Esophagus squamous epithelium (tissue), 4 donors: ENCODE data around the gene CXCL11.

ENCODE experiments used
- POLR2A ChIP-seq, 4 donors: fragments of 450-650 bp; IDR thresholded peaks; one replicate each; pipeline ENCODE4 v1.6.1; 2017; ENCODE audit warnings: antibody characterized with exemption in 4 of 4, mild to moderate bottlenecking in 4 of 4, moderate library complexity in 3 of 4
- TF ChIP-seq, protein P1 (sequence below), 6 experiments: fragments of 450-650 bp in 4 of 6; fragments of 200-600 bp in 2 of 6; sonication (generic) in 2 of 6; IDR thresholded peaks; one replicate each; pipeline ENCODE4 v1.5.1; 2016 to 2019; ENCODE audit warnings: antibody characterized with exemption in 6 of 6, mild to moderate bottlenecking in 4 of 6, moderate library complexity in 4 of 6

DNA sequence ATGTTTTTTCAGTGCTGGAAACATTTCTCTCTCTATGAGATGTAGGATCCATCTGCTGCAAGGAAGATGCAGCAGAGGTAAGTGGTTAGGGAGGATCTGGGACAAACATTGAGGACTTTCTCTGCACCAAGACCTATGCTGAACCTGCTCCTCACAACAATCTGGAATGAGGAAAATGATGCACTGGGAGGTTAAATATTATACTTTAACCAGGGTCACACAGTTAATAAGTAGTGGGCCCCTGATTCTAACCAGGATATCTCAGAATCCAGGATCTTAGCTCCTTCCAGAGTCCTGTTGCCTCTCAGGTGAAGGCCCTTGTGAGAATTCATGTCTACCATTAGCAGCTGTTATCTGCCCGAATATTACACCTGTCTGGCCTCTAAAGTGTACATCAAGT is 35.6 kb downstream of the CXCL11 start:
- TF ChIP-seq, protein P1, sequence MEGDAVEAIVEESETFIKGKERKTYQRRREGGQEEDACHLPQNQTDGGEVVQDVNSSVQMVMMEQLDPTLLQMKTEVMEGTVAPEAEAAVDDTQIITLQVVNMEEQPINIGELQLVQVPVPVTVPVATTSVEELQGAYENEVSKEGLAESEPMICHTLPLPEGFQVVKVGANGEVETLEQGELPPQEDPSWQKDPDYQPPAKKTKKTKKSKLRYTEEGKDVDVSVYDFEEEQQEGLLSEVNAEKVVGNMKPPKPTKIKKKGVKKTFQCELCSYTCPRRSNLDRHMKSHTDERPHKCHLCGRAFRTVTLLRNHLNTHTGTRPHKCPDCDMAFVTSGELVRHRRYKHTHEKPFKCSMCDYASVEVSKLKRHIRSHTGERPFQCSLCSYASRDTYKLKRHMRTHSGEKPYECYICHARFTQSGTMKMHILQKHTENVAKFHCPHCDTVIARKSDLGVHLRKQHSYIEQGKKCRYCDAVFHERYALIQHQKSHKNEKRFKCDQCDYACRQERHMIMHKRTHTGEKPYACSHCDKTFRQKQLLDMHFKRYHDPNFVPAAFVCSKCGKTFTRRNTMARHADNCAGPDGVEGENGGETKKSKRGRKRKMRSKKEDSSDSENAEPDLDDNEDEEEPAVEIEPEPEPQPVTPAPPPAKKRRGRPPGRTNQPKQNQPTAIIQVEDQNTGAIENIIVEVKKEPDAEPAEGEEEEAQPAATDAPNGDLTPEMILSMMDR (IDR thresholded peaks at IDR 0.05), result no peak
- TF ChIP-seq POLR2A (IDR thresholded peaks at IDR 0.05), result no peak
